H1 (cell line): Measurements from ENCODE around the gene APOBEC2. TPM values are rescaled to one million over a fixed set of nuclear protein-coding genes. Genes with fewer than 3 reads are reported as not detected.

ENCODE experiments used
- CTCF ChIA-PET: fragments of 300-600 bp; sonication (Branson Sonifier 250); formaldehyde crosslinking; loops from one replicate; lab custom pipeline; 2021; ENCODE audit not compliant: partially characterized antibody; lab: Charles Lee
- POLR2A ChIA-PET: fragments of 300-600 bp; sonication (Branson Sonifier 250); formaldehyde crosslinking; loops from one replicate; lab custom pipeline; 2021; ENCODE audit warnings: inconsistent platforms; ENCODE audit not compliant: partially characterized antibody; lab: Charles Lee
- DNase-seq, 2 experiments: peaks; one replicate each; pipeline versions ENCODE4 v3.0.0 to v3.0.0-alpha.2; 2010 to 2022; ENCODE audit warnings: low spot score in 2 of 2, low read depth in 1 of 2, mixed read lengths in 1 of 2
- FAIRE-seq: peaks from 2 replicates; lab custom pipeline; 2011; peaks lifted over from hg19 to GRCh38; lab: Jason Lieb, UNC
- H2AFZ ChIP-seq: 2 replicates; pipeline ENCODE4 v1.8.1; 2012; ENCODE audit warnings: low read length, inconsistent platforms
- H2AK5ac ChIP-seq: 2 replicates; pipeline ENCODE4 v1.6.1; 2013; ENCODE audit warnings: low read depth, low read length
- H2BK120ac ChIP-seq: replicated peaks from 2 replicates; pipeline ENCODE3; 2013; ENCODE audit warnings: low read depth, low read length, inconsistent platforms
- H2BK12ac ChIP-seq: 2 replicates; pipeline ENCODE4 v1.6.1; 2013; ENCODE audit warnings: low read depth, low read length
- H2BK15ac ChIP-seq: 2 replicates; pipeline ENCODE4 v1.6.1; 2013; ENCODE audit warnings: low read length
- H2BK20ac ChIP-seq: 2 replicates; pipeline ENCODE4 v1.6.1; 2013; ENCODE audit warnings: low read length
- H2BK5ac ChIP-seq: 2 replicates; pipeline ENCODE4 v1.6.1; 2013; ENCODE audit warnings: low read depth, low read length
- H3K14ac ChIP-seq: 2 replicates; pipeline ENCODE4 v1.6.1; 2013; ENCODE audit warnings: inconsistent platforms; ENCODE audit not compliant: insufficient read length
- H3K18ac ChIP-seq: 2 replicates; pipeline ENCODE4 v1.6.1; 2013; ENCODE audit warnings: low read length; ENCODE audit errors: extremely low read depth
- H3K23ac ChIP-seq: 2 replicates; pipeline ENCODE4 v1.6.1; 2013; ENCODE audit warnings: inconsistent platforms; ENCODE audit not compliant: insufficient read length
- H3K23me2 ChIP-seq: 2 replicates; pipeline ENCODE4 v1.6.1; 2013; ENCODE audit warnings: low read depth, low read length
- H3K27ac ChIP-seq: 2 replicates; pipeline ENCODE4 v1.6.1; 2011; ENCODE audit warnings: low read depth, low read length, inconsistent platforms
- H3K27me3 ChIP-seq, 4 experiments: replicated peaks in 1 of 4; 1 replicate in 1 of 4; 2 replicates in 3 of 4; pipeline versions ENCODE4 v1.6.1 to v1.8.1; 2011 to 2013; ENCODE audit warnings: low read length in 3 of 4, mild to moderate bottlenecking in 3 of 4, inconsistent platforms in 2 of 4, mixed read lengths in 2 of 4, moderate library complexity in 1 of 4; ENCODE audit not compliant: control insufficient read depth in 3 of 4, insufficient read depth in 3 of 4; ENCODE audit errors: extremely low read depth in 1 of 4
- H3K36me3 ChIP-seq, 4 experiments: 2 replicates each; pipeline versions ENCODE4 v1.6.1 to v1.8.1; 2011 to 2013; ENCODE audit warnings: mild to moderate bottlenecking in 4 of 4, low read length in 3 of 4, moderate library complexity in 2 of 4, control low read depth in 1 of 4, inconsistent platforms in 1 of 4; ENCODE audit not compliant: insufficient read depth in 4 of 4, control insufficient read depth in 2 of 4
- H3K4ac ChIP-seq: replicated peaks from 2 replicates; pipeline ENCODE3; 2013; ENCODE audit warnings: low read length, low read depth, mixed read lengths, inconsistent platforms; ENCODE audit not compliant: insufficient read length
- H3K4me1 ChIP-seq, 4 experiments: replicated peaks in 1 of 4; 1 replicate in 1 of 4; 2 replicates in 3 of 4; pipeline versions ENCODE4 v1.6.1 to v1.8.1; 2011 to 2013; ENCODE audit warnings: low read length in 3 of 4, inconsistent platforms in 2 of 4, mixed read lengths in 1 of 4; ENCODE audit not compliant: insufficient read depth in 4 of 4, control insufficient read depth in 3 of 4
- H3K4me2 ChIP-seq, 2 experiments: 2 replicates each; pipeline versions ENCODE4 v1.6.1 to v1.8.1; 2011 to 2013; ENCODE audit warnings: low read depth in 2 of 2, low read length in 2 of 2, control low read depth in 1 of 2, inconsistent platforms in 1 of 2, mild to moderate bottlenecking in 1 of 2; ENCODE audit not compliant: insufficient read depth in 1 of 2
- H3K4me3 ChIP-seq, 4 experiments: fragments of 200-600, 300-600 bp in 1 of 4; sonication (generic), shearing (Covaris generic), sonication (Bioruptor Twin) in 1 of 4; 2 replicates each; pipeline versions ENCODE4 v1.5.1 to v1.8.1; 2011 to 2016; ENCODE audit warnings: low read length in 4 of 4, low read depth in 3 of 4, control low read depth in 2 of 4, inconsistent platforms in 2 of 4, mild to moderate bottlenecking in 2 of 4, mixed read lengths in 1 of 4, moderate library complexity in 1 of 4; ENCODE audit not compliant: insufficient read depth in 2 of 4; ENCODE audit errors: extremely low read depth in 1 of 4
- H3K56ac ChIP-seq: replicated peaks from 2 replicates; pipeline ENCODE3; 2013; ENCODE audit warnings: low read depth, mild to moderate bottlenecking, mixed read lengths, low read length, inconsistent platforms; ENCODE audit not compliant: insufficient read length
- H3K79me1 ChIP-seq: 2 replicates; pipeline ENCODE4 v1.6.1; 2013; ENCODE audit warnings: low read depth, low read length, control low read depth
- H3K79me2 ChIP-seq, 2 experiments: 2 replicates each; pipeline versions ENCODE4 v1.6.1 to v1.8.1; 2012 to 2013; ENCODE audit warnings: low read length in 2 of 2, mild to moderate bottlenecking in 2 of 2, inconsistent platforms in 1 of 2; ENCODE audit not compliant: insufficient read depth in 2 of 2, control insufficient read depth in 1 of 2
- H3K9ac ChIP-seq, 4 experiments: replicated peaks in 1 of 4; 1 replicate in 1 of 4; 2 replicates in 3 of 4; pipeline versions ENCODE4 v1.6.1 to v1.8.1; 2011 to 2013; ENCODE audit warnings: low read depth in 3 of 4, low read length in 3 of 4, control low read depth in 2 of 4, mild to moderate bottlenecking in 2 of 4, moderate library complexity in 2 of 4, inconsistent platforms in 1 of 4; ENCODE audit errors: extremely low read depth in 1 of 4
- H3K9me3 ChIP-seq, 2 experiments: 2 replicates each; pipeline versions ENCODE4 v1.6.1 to v1.8.1; 2012 to 2013; ENCODE audit warnings: mild to moderate bottlenecking in 2 of 2, moderate library complexity in 2 of 2, control low read depth in 1 of 2, inconsistent platforms in 1 of 2, low read depth in 1 of 2, low read length in 1 of 2, mixed read lengths in 1 of 2; ENCODE audit not compliant: insufficient read depth in 2 of 2
- H4K20me1 ChIP-seq, 2 experiments: replicated peaks in 1 of 2; 2 replicates each; pipeline versions ENCODE3 to v1.8.1; 2011 to 2013; ENCODE audit warnings: inconsistent platforms in 2 of 2, low read length in 2 of 2, mild to moderate bottlenecking in 1 of 2; ENCODE audit not compliant: insufficient read depth in 2 of 2, control insufficient read depth in 1 of 2
- H4K5ac ChIP-seq: 2 replicates; pipeline ENCODE4 v1.6.1; 2013; ENCODE audit warnings: low read length, low read depth, mixed read lengths, inconsistent platforms; ENCODE audit not compliant: insufficient read length
- H4K8ac ChIP-seq: 2 replicates; pipeline ENCODE4 v1.8.0; 2013; ENCODE audit warnings: mild to moderate bottlenecking, moderate library complexity, low read length, inconsistent platforms; ENCODE audit not compliant: insufficient read depth; ENCODE audit errors: extremely low read depth
- H4K91ac ChIP-seq: replicated peaks from 2 replicates; pipeline ENCODE3; 2013; ENCODE audit warnings: low read length, mixed read lengths, inconsistent platforms; ENCODE audit not compliant: insufficient read length
- CREB1 ChIP-seq: IDR thresholded peaks from 2 replicates; pipeline ENCODE4 v1.6.1; 2012; ENCODE audit warnings: inconsistent platforms
- CTCF ChIP-seq, 3 experiments: IDR thresholded peaks; 1 replicate in 2 of 3; 2 replicates in 1 of 3; pipeline versions ENCODE4 v1.5.1 to v1.6.1; 2011; ENCODE audit warnings: low read length in 3 of 3, mild to moderate bottlenecking in 3 of 3, inconsistent platforms in 2 of 3, low read depth in 1 of 3, moderate library complexity in 1 of 3; ENCODE audit not compliant: insufficient read depth in 1 of 3; ENCODE audit errors: control extremely low read depth in 1 of 3
- EGR1 ChIP-seq: IDR thresholded peaks from 2 replicates; pipeline ENCODE4 v1.6.1; 2011; ENCODE audit warnings: low read depth, low read length, borderline replicate concordance
- JUN ChIP-seq: IDR thresholded peaks from 2 replicates; pipeline ENCODE4 v1.6.1; 2011; ENCODE audit warnings: low read depth, mild to moderate bottlenecking, improper control_type of control experiment, low read length
- PHF8 ChIP-seq: fragments of 200-600 bp; sonication (generic); conservative IDR thresholded peaks from 2 replicates; pipeline ENCODE4 v1.7.1; 2012; ENCODE audit warnings: low read depth, mild to moderate bottlenecking, inconsistent platforms, low read length, moderate library complexity
- POLR2A ChIP-seq, 2 experiments: IDR thresholded peaks; 1 replicate in 1 of 2; 2 replicates in 1 of 2; pipeline ENCODE4 v1.6.1; 2011; ENCODE audit warnings: low read depth in 2 of 2, low read length in 2 of 2, mild to moderate bottlenecking in 2 of 2; ENCODE audit errors: control extremely low read depth in 1 of 2
- RBBP5 ChIP-seq: IDR thresholded peaks from 2 replicates; pipeline ENCODE4 v1.7.1; 2012; ENCODE audit warnings: low read depth, mild to moderate bottlenecking, inconsistent platforms, low read length, moderate library complexity, borderline replicate concordance
- RNF2 ChIP-seq: fragments of 200-900, 300-1000 bp; sonication (generic); IDR thresholded peaks from 2 replicates; pipeline ENCODE4 v1.7.1; 2016; ENCODE audit warnings: borderline replicate concordance, low read depth, mild to moderate bottlenecking, antibody characterized with exemption, low read length; ENCODE audit not compliant: poor library complexity, severe bottlenecking; ENCODE audit errors: missing control alignments
- RXRA ChIP-seq: IDR thresholded peaks from 2 replicates; pipeline ENCODE4 v1.6.1; 2011; ENCODE audit warnings: low read depth, mild to moderate bottlenecking, low read length, moderate library complexity; ENCODE audit not compliant: insufficient read depth
- TBP ChIP-seq: IDR thresholded peaks from 2 replicates; pipeline ENCODE4 v1.6.1; 2011; ENCODE audit warnings: low read depth, low read length, improper control_type of control experiment
- TCF12 ChIP-seq: IDR thresholded peaks from 2 replicates; pipeline ENCODE4 v1.6.1; 2011; ENCODE audit warnings: low read depth, mild to moderate bottlenecking, low read length
- TEAD4 ChIP-seq: IDR thresholded peaks from 2 replicates; pipeline ENCODE4 v1.6.1; 2012; ENCODE audit warnings: low read depth, low read length, inconsistent platforms, mixed read lengths
- WGBS, 2 experiments: shearing (Covaris generic) in 1 of 2; methylation state at CpG; one replicate each; pipeline versions ENCODE4 v1.1.6 to v1.1.7; 2013 to 2015; ENCODE audit warnings: low lambda C conversion rate in 2 of 2, mixed read lengths in 2 of 2, inconsistent platforms in 1 of 2, low coverage in 1 of 2, missing lambda C conversion rate in 1 of 2; ENCODE audit not compliant: insufficient replicate concordance in 2 of 2, insufficient coverage in 1 of 2, insufficient read length in 1 of 2; ENCODE audit errors: extremely low coverage in 1 of 2, missing lambda C conversion rate in 1 of 2; 5-methylcytosine and 5-hydroxymethylcytosine counted together
- polyA plus RNA-seq, 7 experiments: library from polyadenylated mRNA; depleted of rRNA in 3 of 7; stranded (reverse) in 5 of 7; unstranded in 2 of 7; fragments of >200 nt in 5 of 7; fragments of 200-250 nt in 2 of 7; gene quantifications; 1 replicate in 5 of 7; 2 replicates in 1 of 7; 4 replicates in 1 of 7; pipeline versions ENCODE4 v1.2.1 to v1.2.3, GENCODE V29; 2011 to 2013; ENCODE audit warnings: missing spikeins in 2 of 7, mixed read lengths in 2 of 7
- total RNA-seq: library from RNA; stranded (reverse); fragmentation: NEBNext Ultra II Directional; extraction: Animal tissue kit (Norgen Biotek cat#: 25700); gene quantifications from 2 replicates; pipeline ENCODE4 v1.2.1, GENCODE V29; 2021

Gene APOBEC2
- total and polyA plus RNA-seq, 2 of the 8 experiments (the other 6 are each of a cell fraction or from before 2014, with no cell fraction given), result not detected

- H3K79me1 ChIP-seq, result no peaks in the 10 kb centered on the region
- no peak overlapping the region for H3K27ac ChIP-seq
- H3K4me3 ChIP-seq, result no peak overlapping the region
- H4K91ac ChIP-seq, result no peak overlapping the region
- no peak overlapping the region for H2BK120ac ChIP-seq
- peaks cover 0 to 6% (median 3%) of the 10 kb centered on the region in 4 experiments; a peak in 2 of 7 replicates for H3K27me3 ChIP-seq
- H2BK15ac ChIP-seq, result no peak overlapping the region
- H3K9me3 ChIP-seq, result no peaks in the 10 kb centered on the region
- H2BK5ac ChIP-seq, result no peak overlapping the region
- H3K36me3 ChIP-seq, result peaks cover 0 to 14% (median 3%) of the 10 kb centered on the region in 4 experiments; a peak in 4 of 8 replicates
- ChIA-PET CTCF (interaction anchor here (0.8 to 5.5 kb wide), 8 partner anchors 10 to 200 kb away, joined by 3 to 66 read pairs (median 6); partner anchors contain the start of gene TREML4), POLR2A (no interaction called here)
- H2AK5ac ChIP-seq, result no peak overlapping the region
- peaks cover 2% of the 10 kb centered on the region; the same call in 1 of the 2 replicates for H3K23me2 ChIP-seq
- WGBS, 2 experiments, result 86% methylated on average over 3 of the region's 3 CpGs; no CpG with 5 or more reads in 1 of the 2 experiments
- H2AFZ ChIP-seq, result no peak overlapping the region
- H3K18ac ChIP-seq, result no peak overlapping the region
- no peak overlapping the region for H4K5ac ChIP-seq
- H2BK12ac ChIP-seq, result no peak overlapping the region
- no peaks in the 10 kb centered on the region for H4K20me1 ChIP-seq
- no peak overlapping the region for H3K9ac ChIP-seq
- H3K14ac ChIP-seq, result no peak overlapping the region
- no peak overlapping the region for H3K23ac ChIP-seq
- FAIRE-seq (no peak), DNase-seq (no peak)
- H3K79me2 ChIP-seq, result no peaks in the 10 kb centered on the region
- no peak overlapping the region for H4K8ac ChIP-seq
- H2BK20ac ChIP-seq, result no peak overlapping the region
- no peak overlapping the region for H3K4me2 ChIP-seq
- H3K56ac ChIP-seq, result no peak overlapping the region
- H3K4me1 ChIP-seq, result peaks cover 0 to 2% (median 0%) of the 10 kb centered on the region in 4 experiments; a peak in 1 of 7 replicates
- H3K4ac ChIP-seq, result no peak overlapping the region
- TF ChIP-seq CTCF (IDR thresholded peaks at IDR 0.05; ENCODE audit: control extremely low read depth in 1 of 3, insufficient read depth in 1 of 3, low read depth in 1 of 3, low read length in 3 of 3) (no peak), EGR1 (no peak), RBBP5 (no peak), RNF2 (no peak), JUN (no peak), POLR2A (IDR thresholded peaks at IDR 0.05; ENCODE audit: control extremely low read depth in 1 of 2, low read depth in 2 of 2, low read length in 2 of 2) (no peak), CREB1 (no peak), TEAD4 (no peak), PHF8 (no peak), RXRA (no peak), TCF12 (no peak), TBP (no peak)
Observed at GRCh38 chr6:41103847-41104246, 50.8 kb downstream of the APOBEC2 start.
